Measurements from ENCODE around the gene ATP8B4.

DNA sequence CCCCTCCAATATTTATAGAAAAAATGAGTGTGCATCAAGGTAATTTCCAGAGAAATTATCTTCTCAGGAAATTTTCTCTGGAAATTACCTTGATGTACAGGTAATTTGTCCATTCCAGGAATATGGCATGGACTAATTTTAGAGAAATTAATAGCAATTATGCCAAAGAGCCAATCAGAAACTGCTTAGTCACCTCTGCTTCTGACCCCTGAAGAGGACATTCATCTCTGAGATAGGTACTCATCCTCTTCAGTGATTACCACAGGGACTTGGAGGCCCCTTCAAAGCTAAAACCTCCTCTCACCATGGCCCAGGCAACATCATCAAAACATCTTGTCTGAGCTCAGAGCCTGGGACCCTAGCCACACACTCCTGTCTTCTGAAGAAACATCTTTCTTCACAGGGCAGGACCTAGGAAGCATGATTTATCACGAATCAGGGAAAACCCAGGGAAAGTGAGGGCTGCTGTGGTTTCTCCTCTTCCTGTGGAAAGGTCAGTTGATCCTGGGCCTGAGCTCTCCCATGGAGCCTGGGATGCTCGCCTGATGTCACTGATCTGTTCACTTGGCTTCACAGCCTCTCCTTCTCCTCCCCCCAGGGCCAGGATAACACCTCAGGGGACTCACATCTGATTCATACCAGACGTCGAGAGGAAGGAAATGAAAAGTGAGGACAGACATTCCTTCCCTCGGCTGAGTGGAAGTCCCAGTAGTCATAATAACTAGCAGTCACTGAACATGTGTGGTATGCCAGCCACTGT, 287.6 kb downstream of the ATP8B4 start:
- TF ChIP-seq, protein P1, sequence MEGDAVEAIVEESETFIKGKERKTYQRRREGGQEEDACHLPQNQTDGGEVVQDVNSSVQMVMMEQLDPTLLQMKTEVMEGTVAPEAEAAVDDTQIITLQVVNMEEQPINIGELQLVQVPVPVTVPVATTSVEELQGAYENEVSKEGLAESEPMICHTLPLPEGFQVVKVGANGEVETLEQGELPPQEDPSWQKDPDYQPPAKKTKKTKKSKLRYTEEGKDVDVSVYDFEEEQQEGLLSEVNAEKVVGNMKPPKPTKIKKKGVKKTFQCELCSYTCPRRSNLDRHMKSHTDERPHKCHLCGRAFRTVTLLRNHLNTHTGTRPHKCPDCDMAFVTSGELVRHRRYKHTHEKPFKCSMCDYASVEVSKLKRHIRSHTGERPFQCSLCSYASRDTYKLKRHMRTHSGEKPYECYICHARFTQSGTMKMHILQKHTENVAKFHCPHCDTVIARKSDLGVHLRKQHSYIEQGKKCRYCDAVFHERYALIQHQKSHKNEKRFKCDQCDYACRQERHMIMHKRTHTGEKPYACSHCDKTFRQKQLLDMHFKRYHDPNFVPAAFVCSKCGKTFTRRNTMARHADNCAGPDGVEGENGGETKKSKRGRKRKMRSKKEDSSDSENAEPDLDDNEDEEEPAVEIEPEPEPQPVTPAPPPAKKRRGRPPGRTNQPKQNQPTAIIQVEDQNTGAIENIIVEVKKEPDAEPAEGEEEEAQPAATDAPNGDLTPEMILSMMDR (IDR thresholded peaks at IDR 0.05; ENCODE audit: low read depth, low read length, missing input control): no peak
- no peak for TF ChIP-seq TAF1 (conservative IDR thresholded peaks at IDR 0.05)

All from liver (tissue), 3 donors.